Transverse colon (tissue), 3 donors: ENCODE measurements around the gene TLR5.

ENCODE experiments used
- CTCF ChIP-seq, 5 experiments: fragments of 200-600 bp in 3 of 5; fragments of 450-650 bp in 2 of 5; sonication (generic) in 3 of 5; IDR thresholded peaks; 1 replicate in 2 of 5; 2 replicates in 3 of 5; pipeline ENCODE4 v1.5.1; 2016 to 2017; ENCODE audit warnings: antibody characterized with exemption in 5 of 5, inconsistent platforms in 3 of 5, mild to moderate bottlenecking in 2 of 5, moderate library complexity in 1 of 5
- POLR2A ChIP-seq: fragments of 450-650 bp; IDR thresholded peaks from one replicate; pipeline ENCODE4 v1.6.1; 2016; ENCODE audit warnings: antibody characterized with exemption, mild to moderate bottlenecking, moderate library complexity

GRCh38 chr1:223147873-223148272 lies 4.8 kb upstream of the TLR5 start:
- TF ChIP-seq CTCF (IDR thresholded peaks at IDR 0.05), result no peak
- TF ChIP-seq POLR2A, result no peak
